ENCODE results near the gene CCDC8.

DNA sequence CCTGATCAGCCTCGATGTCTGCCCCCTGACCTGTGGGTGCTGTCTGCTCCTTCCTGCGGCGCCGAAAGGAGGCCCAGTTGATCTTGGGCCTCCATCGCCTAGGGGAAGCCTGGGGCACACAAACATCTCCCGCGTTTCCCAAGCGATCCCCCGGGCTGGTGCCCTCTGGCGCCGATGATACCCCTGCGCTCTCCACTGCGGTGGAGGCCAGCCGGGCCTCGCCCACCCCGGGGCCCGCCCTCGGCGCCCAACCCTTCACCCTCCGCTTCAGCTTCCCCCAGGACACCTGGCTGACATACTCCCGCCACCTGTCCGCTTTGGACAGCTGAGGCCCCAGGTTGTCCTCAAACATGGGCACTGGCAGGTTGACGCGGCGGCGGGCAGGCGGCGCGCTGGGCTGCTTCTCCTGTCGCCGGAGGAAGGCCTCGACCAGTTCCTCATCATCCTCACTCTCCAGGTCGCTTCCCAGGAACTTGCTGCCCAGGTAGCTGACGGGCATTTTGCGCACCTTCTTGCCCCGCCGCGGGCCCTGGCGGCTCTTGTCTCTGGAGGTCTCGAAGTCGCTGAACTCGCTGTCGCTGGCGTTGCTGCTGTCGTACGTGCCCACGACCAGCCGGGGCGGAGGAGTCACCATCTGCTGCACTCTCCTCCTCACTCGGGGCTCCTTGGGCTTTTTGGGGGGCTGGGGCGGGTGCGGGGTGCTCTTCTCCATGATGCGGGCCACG lies 1.3 kb downstream of the CCDC8 start:
- TF ChIP-seq POLR2AphosphoS5 (IDR thresholded peaks at IDR 0.05; ENCODE audit: low read depth, low read length) (no peak), POLR2A (IDR thresholded peaks at IDR 0.05; ENCODE audit: low read depth, low read length) (no peak)

Measured in GM12892 (cell line).